ENCODE data around the gene SCAI. TPM values are rescaled to one million over a fixed set of nuclear protein-coding genes. Genes with fewer than 3 reads are reported as not detected.
A peak's percentile ranks its signal among the peaks of the same experiment; 100 is the strongest.

Gene SCAI
- total and polyA plus RNA-seq, 2 donors (not counting 1 experiment from before 2014, with no cell fraction given): 5.4 to 9.7 TPM

DNA sequence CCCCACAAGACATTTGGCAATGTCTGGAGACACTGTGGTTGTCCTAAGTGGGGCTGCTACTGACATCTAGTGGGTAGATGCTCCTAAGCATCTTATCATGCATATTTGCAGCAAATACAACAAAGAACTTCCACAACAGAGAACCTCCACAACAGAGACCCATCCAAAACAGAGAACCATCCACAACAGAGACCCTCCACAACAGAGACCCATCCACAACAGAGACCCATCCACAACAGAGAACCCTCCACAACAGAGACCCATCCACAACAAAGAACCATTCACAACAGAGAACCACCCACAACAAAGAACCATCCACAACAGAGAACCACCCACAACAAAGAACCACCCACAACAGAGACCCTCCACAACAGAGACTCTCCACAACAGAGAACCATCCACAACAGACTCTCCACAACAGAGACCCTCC lies 248.6 kb downstream of the SCAI start:
- Histone ChIP-seq H3K4me3 (replicated peaks in 1 of 4; ENCODE audit: control extremely low read depth in 1 of 4, insufficient read depth in 1 of 4, low read depth in 3 of 4, low read length in 4 of 4) (no peak overlapping the region), H3K4me2 (ENCODE audit: extremely low read depth, insufficient read depth, low read length) (no peak overlapping the region), H3K9me3 (ENCODE audit: control insufficient read depth, insufficient read depth, low read depth, low read length) (no peaks in the 10 kb centered on the region), H2AFZ (ENCODE audit: low read length) (no peak overlapping the region), H3K36me3 (ENCODE audit: control insufficient read depth, insufficient read depth, low read length) (peaks cover 12% of the 10 kb centered on the region), H3K9ac (ENCODE audit: insufficient read depth, low read length) (no peak overlapping the region), H4K20me1 (ENCODE audit: control insufficient read depth, extremely low read depth, insufficient read depth, low read length) (no peaks in the 10 kb centered on the region), H3K4me1 (ENCODE audit: control insufficient read depth, extremely low read depth, insufficient read depth, low read length) (no peaks in the 10 kb centered on the region), H3K79me2 (ENCODE audit: control insufficient read depth, insufficient read depth, low read length) (no peaks in the 10 kb centered on the region), H3K27me3 (ENCODE audit: control insufficient read depth, insufficient read depth, low read length) (no peaks in the 10 kb centered on the region), H3K27ac (ENCODE audit: insufficient read depth, low read length) (no peak overlapping the region)
- peak; percentile 38 to 61 for DNase-seq (ENCODE audit: low read depth in 2 of 2)
- TF ChIP-seq CTCF (conservative IDR thresholded peaks at IDR 0.05 in 1 of 2, IDR thresholded peaks at IDR 0.05 in 1 of 2; ENCODE audit: low read depth in 1 of 2, low read length in 2 of 2) (peak; percentile 62 to 63), EZH2 (IDR thresholded peaks at IDR 0.05; ENCODE audit: low read length, missing control alignments) (no peak)

GRCh38 chr9:124894035-124894740 lies 249.1 kb downstream of the SCAI start:
- Histone ChIP-seq H2AFZ (ENCODE audit: low read length) (no peak overlapping the region), H3K9ac (ENCODE audit: insufficient read depth, low read length) (no peak overlapping the region), H3K27ac (ENCODE audit: insufficient read depth, low read length) (no peak overlapping the region)

More at GRCh38 chr9:124894035-124894740, 249.1 kb downstream of the SCAI start:
- H3K9me3 ChIP-seq (ENCODE audit: control insufficient read depth, insufficient read depth, low read depth, low read length): no peaks in the 10 kb centered on the region
- no peak overlapping the region for H3K4me2 ChIP-seq (ENCODE audit: extremely low read depth, insufficient read depth, low read length)
- no peaks in the 10 kb centered on the region for H3K27me3 ChIP-seq (ENCODE audit: control insufficient read depth, insufficient read depth, low read length)
- no peak overlapping the region for H3K4me3 ChIP-seq (replicated peaks in 1 of 4; ENCODE audit: control extremely low read depth in 1 of 4, insufficient read depth in 1 of 4, low read depth in 3 of 4, low read length in 4 of 4)
- H3K4me1 ChIP-seq (ENCODE audit: control insufficient read depth, extremely low read depth, insufficient read depth, low read length): no peaks in the 10 kb centered on the region
- no peaks in the 10 kb centered on the region for H4K20me1 ChIP-seq (ENCODE audit: control insufficient read depth, extremely low read depth, insufficient read depth, low read length)
- peaks cover 10% of the 10 kb centered on the region for H3K36me3 ChIP-seq (ENCODE audit: control insufficient read depth, insufficient read depth, low read length)
- no peak for DNase-seq (ENCODE audit: low read depth in 2 of 2)
- no peaks in the 10 kb centered on the region for H3K79me2 ChIP-seq (ENCODE audit: control insufficient read depth, insufficient read depth, low read length)
- no peak for TF ChIP-seq EZH2 (IDR thresholded peaks at IDR 0.05; ENCODE audit: low read length, missing control alignments)
- no peak for TF ChIP-seq CTCF (conservative IDR thresholded peaks at IDR 0.05 in 1 of 2, IDR thresholded peaks at IDR 0.05 in 1 of 2; ENCODE audit: low read depth in 1 of 2, low read length in 2 of 2)

Other genes starting within 250 kb of the SCAI start
- gene GOLGA1, start 202.4 kb downstream of the SCAI start, total RNA-seq: 12.8 and 15.9 TPM in 2 replicates
- gene GOLGA1, start 202.4 kb downstream of the SCAI start, polyA plus RNA-seq: 12.0 and 12.8 TPM in 2 replicates
- gene PPP6C, start 46.3 kb upstream of the SCAI start, total RNA-seq: 11.6 and 12.7 TPM in 2 replicates
- 37.1 and 47.9 TPM in 2 replicates for gene PPP6C, start 46.3 kb upstream of the SCAI start, polyA plus RNA-seq
- gene RABEPK, start 57.0 kb upstream of the SCAI start, total RNA-seq: 37.3 and 37.8 TPM in 2 replicates
- 29.8 and 32.6 TPM in 2 replicates for gene RABEPK, start 57.0 kb upstream of the SCAI start, polyA plus RNA-seq
- 193 and 339 TPM in 2 replicates for gene HSPA5, start 97.8 kb upstream of the SCAI start, total RNA-seq
- 482 and 558 TPM in 2 replicates for gene HSPA5, start 97.8 kb upstream of the SCAI start, polyA plus RNA-seq
- gene GAPVD1, start 118.3 kb upstream of the SCAI start, total RNA-seq: 54.7 and 72.3 TPM in 2 replicates
- 22.5 and 23.0 TPM in 2 replicates for gene GAPVD1, start 118.3 kb upstream of the SCAI start, polyA plus RNA-seq